H9 (cell line): Measurements from ENCODE around the gene OBSL1. TPM values are rescaled to one million over a fixed set of nuclear protein-coding genes. Genes with fewer than 3 reads are reported as not detected.

ENCODE experiments used
- DNase-seq: peaks from one replicate; pipeline ENCODE4 v3.0.0-alpha.2; 2017
- H2AFZ ChIP-seq: one replicate; pipeline ENCODE4 v1.6.1; 2013; ENCODE audit warnings: mild to moderate bottlenecking, low read length, control low read depth, moderate library complexity
- H2AK5ac ChIP-seq: 2 replicates; pipeline ENCODE4 v1.6.1; 2013; ENCODE audit warnings: low read length, control low read depth, mixed read lengths; ENCODE audit not compliant: insufficient read length
- H2BK120ac ChIP-seq: one replicate; pipeline ENCODE4 v1.6.1; 2013; ENCODE audit warnings: low read depth, mild to moderate bottlenecking, low read length, control low read depth, inconsistent platforms; ENCODE audit not compliant: poor library complexity, severe bottlenecking
- H2BK12ac ChIP-seq: 2 replicates; pipeline ENCODE4 v1.6.1; 2013; ENCODE audit warnings: low read length, control low read depth, mixed read lengths, low read depth; ENCODE audit not compliant: insufficient read length
- H2BK15ac ChIP-seq: 2 replicates; pipeline ENCODE4 v1.6.1; 2013; ENCODE audit warnings: low read depth, low read length, control low read depth
- H2BK20ac ChIP-seq: one replicate; pipeline ENCODE4 v1.6.1; 2013; ENCODE audit warnings: low read depth, mild to moderate bottlenecking, low read length, control low read depth, inconsistent platforms; ENCODE audit not compliant: poor library complexity, severe bottlenecking
- H2BK5ac ChIP-seq: 2 replicates; pipeline ENCODE4 v1.6.1; 2013; ENCODE audit warnings: low read length, control low read depth, mixed read lengths; ENCODE audit not compliant: insufficient read length
- H3K14ac ChIP-seq: 2 replicates; pipeline ENCODE4 v1.6.1; 2013; ENCODE audit warnings: low read length, control low read depth; ENCODE audit not compliant: insufficient read depth
- H3K18ac ChIP-seq: 2 replicates; pipeline ENCODE4 v1.6.1; 2013; ENCODE audit warnings: low read depth, mild to moderate bottlenecking, mixed read lengths, low read length, control low read depth; ENCODE audit not compliant: insufficient read length
- H3K23ac ChIP-seq: 2 replicates; pipeline ENCODE4 v1.6.1; 2013; ENCODE audit warnings: low read length, control low read depth, mixed read lengths, low read depth; ENCODE audit not compliant: insufficient read length
- H3K23me2 ChIP-seq: 2 replicates; pipeline ENCODE4 v1.6.1; 2013; ENCODE audit warnings: low read depth, mild to moderate bottlenecking, mixed read lengths, low read length, control low read depth; ENCODE audit not compliant: insufficient read length, poor library complexity, severe bottlenecking
- H3K27ac ChIP-seq: 2 replicates; pipeline ENCODE4 v1.5.1; 2013; ENCODE audit warnings: low read length, control low read depth, mixed read lengths, low read depth; ENCODE audit not compliant: insufficient read length
- H3K27me3 ChIP-seq: 2 replicates; pipeline ENCODE4 v1.6.1; 2013; ENCODE audit warnings: low read length, control low read depth, inconsistent platforms; ENCODE audit not compliant: insufficient read depth
- H3K4ac ChIP-seq: 2 replicates; pipeline ENCODE4 v1.6.1; 2013; ENCODE audit warnings: low read depth, mild to moderate bottlenecking, control low read depth, inconsistent platforms, low read length, moderate library complexity
- H3K4me1 ChIP-seq: 2 replicates; pipeline ENCODE4 v1.6.1; 2013; ENCODE audit warnings: low read length, control low read depth, inconsistent platforms; ENCODE audit not compliant: insufficient read depth
- H3K4me2 ChIP-seq: 2 replicates; pipeline ENCODE4 v1.6.1; 2013; ENCODE audit warnings: low read length, control low read depth, mixed read lengths; ENCODE audit not compliant: insufficient read length, insufficient read depth
- H3K56ac ChIP-seq: 2 replicates; pipeline ENCODE4 v1.6.1; 2013; ENCODE audit warnings: low read depth, mild to moderate bottlenecking, mixed read lengths, low read length, control low read depth; ENCODE audit not compliant: insufficient read length
- H3K79me1 ChIP-seq: 2 replicates; pipeline ENCODE4 v1.6.1; 2013; ENCODE audit warnings: low read depth, mild to moderate bottlenecking, moderate library complexity, low read length, control low read depth, inconsistent platforms; ENCODE audit not compliant: insufficient read depth, poor library complexity, severe bottlenecking
- H3K79me2 ChIP-seq: 2 replicates; pipeline ENCODE4 v1.6.1; 2013; ENCODE audit warnings: low read length, control low read depth, inconsistent platforms; ENCODE audit not compliant: insufficient read depth
- H3K9ac ChIP-seq: 2 replicates; pipeline ENCODE4 v1.6.1; 2013; ENCODE audit warnings: low read length, control low read depth, mixed read lengths; ENCODE audit not compliant: insufficient read length; ENCODE audit errors: extremely low read depth
- H3K9me3 ChIP-seq: one replicate; pipeline ENCODE4 v1.6.1; 2013; ENCODE audit warnings: low read depth, low read length, inconsistent platforms; ENCODE audit not compliant: control insufficient read depth
- H3T11ph ChIP-seq: one replicate; pipeline ENCODE4 v1.6.1; 2013; ENCODE audit warnings: mild to moderate bottlenecking, low read length, control low read depth, inconsistent platforms
- H4K20me1 ChIP-seq: one replicate; pipeline ENCODE4 v1.6.1; 2013; ENCODE audit not compliant: control insufficient read depth, insufficient read length, insufficient read depth
- H4K5ac ChIP-seq: 2 replicates; pipeline ENCODE4 v1.6.1; 2013; ENCODE audit warnings: low read depth, mild to moderate bottlenecking, mixed read lengths, low read length, control low read depth; ENCODE audit not compliant: insufficient read length
- H4K8ac ChIP-seq: replicated peaks from 2 replicates; pipeline ENCODE4 v1.6.1; 2013; ENCODE audit warnings: low read length, control low read depth, mixed read lengths, low read depth; ENCODE audit not compliant: insufficient read length
- H4K91ac ChIP-seq: 2 replicates; pipeline ENCODE4 v1.6.1; 2013; ENCODE audit warnings: low read depth, mild to moderate bottlenecking, moderate library complexity, mixed read lengths, low read length, control low read depth; ENCODE audit not compliant: insufficient read length
- H3K27ac Mint-ChIP-seq, 3 experiments: 2 replicates in 2 of 3; 3 replicates in 1 of 3; pipeline ENCODE4 v1.8.0; 2020 to 2021; ENCODE audit warnings: mixed read lengths in 3 of 3, mild to moderate bottlenecking in 1 of 3, moderate library complexity in 1 of 3
- H3K27me3 Mint-ChIP-seq: 2 replicates; pipeline ENCODE4 v1.8.0; 2021; ENCODE audit warnings: low read depth, mild to moderate bottlenecking, moderate library complexity, mixed read lengths
- H3K36me3 Mint-ChIP-seq, 3 experiments: 2 replicates in 2 of 3; 3 replicates in 1 of 3; pipeline ENCODE4 v1.8.0; 2020 to 2021; ENCODE audit warnings: low read depth in 3 of 3, mixed read lengths in 3 of 3; ENCODE audit not compliant: insufficient read depth in 1 of 3
- H3K4me1 Mint-ChIP-seq, 2 experiments: 2 replicates each; pipeline ENCODE4 v1.8.0; 2020; ENCODE audit warnings: mixed read lengths in 2 of 2
- H3K4me3 Mint-ChIP-seq, 2 experiments: 2 replicates in 1 of 2; 3 replicates in 1 of 2; pipeline ENCODE4 v1.8.0; 2020 to 2021; ENCODE audit warnings: mild to moderate bottlenecking in 2 of 2, mixed read lengths in 2 of 2, moderate library complexity in 1 of 2
- H3K9me3 Mint-ChIP-seq, 2 experiments: 2 replicates in 1 of 2; 3 replicates in 1 of 2; pipeline ENCODE4 v1.8.0; 2020; ENCODE audit warnings: mild to moderate bottlenecking in 2 of 2, mixed read lengths in 2 of 2, moderate library complexity in 1 of 2
- WGBS: extraction: QIAGEN DNeasy Blood & Tissue Kit; methylation state at CpG from one replicate; pipeline ENCODE4 v1.1.7; 2013; ENCODE audit warnings: missing lambda C conversion rate, low lambda C conversion rate, mixed read lengths; ENCODE audit not compliant: insufficient read length; ENCODE audit errors: extremely low coverage; 5-methylcytosine and 5-hydroxymethylcytosine counted together
- total RNA-seq: library from RNA; stranded (reverse); gene quantifications from 2 replicates; pipeline ENCODE4 v1.2.1, GENCODE V29; 2021
- TF ChIP-seq, protein P1 (sequence below): fragments of 200-600 bp; sonication (generic); conservative IDR thresholded peaks from 3 replicates; pipeline ENCODE4 v1.8.0; 2021; ENCODE audit warnings: antibody characterized with exemption, mild to moderate bottlenecking

Gene OBSL1
- total RNA-seq, 1 experiment from 2014 or later, result 140 TPM

DNA sequence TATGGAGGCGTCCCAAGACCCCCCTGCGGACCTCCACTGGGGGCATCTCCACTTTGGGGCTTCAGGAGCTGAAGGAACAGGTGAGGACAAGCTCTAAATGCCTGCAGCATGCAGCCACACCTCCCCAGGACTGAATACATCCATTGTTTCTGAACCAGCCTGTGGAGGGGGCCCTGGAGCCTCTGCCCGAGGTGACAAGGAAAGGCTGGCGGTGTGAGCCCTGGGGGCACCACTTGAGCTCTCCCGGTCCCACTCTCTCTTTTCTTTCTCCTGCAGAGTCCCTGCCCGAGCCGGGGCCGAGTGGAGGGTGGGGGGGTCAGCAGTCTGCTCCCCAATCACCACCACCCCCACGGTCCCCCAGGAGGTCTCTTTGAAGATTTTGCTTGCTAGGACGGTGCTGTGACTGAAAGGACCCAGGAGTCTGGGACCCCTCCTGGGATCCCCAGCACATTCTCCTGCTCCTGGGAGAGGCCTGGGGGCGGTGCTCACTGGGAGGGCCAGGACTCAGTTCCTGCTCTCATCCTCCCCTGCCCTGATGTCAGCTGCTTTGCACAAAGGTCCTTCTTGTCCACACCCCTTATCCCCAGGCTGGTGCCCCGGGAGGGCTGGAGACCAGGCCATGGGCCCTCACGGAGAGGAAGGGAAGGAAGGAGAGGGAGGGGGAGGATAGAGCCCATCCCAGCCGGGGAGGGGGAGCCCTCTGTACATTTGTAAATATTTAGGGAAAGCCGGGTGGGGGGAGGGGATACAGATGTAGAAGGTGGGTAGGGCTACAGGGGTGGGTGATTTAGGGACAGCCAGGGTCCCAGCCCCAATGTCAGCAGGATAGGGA lies 33.5 kb downstream of the OBSL1 start:
- H4K91ac ChIP-seq, result no peak overlapping the region
- no peak overlapping the region for H3K4me2 ChIP-seq
- Mint-ChIP-seq H3K36me3 (peaks cover 14 to 28% (median 21%) of the 10 kb centered on the region in 3 experiments), H3K4me1 (peaks cover 34 to 39% of the 10 kb centered on the region in 2 experiments), H3K27ac (peak overlapping the region in 1 of 3 experiments; percentile 82; a peak in 2 of 7 replicates), H3K27me3 (peaks cover 8% of the 10 kb centered on the region), H3K4me3 (no peak overlapping the region), H3K9me3 (peaks cover 0 to 1% of the 10 kb centered on the region in 2 experiments; a peak in 3 of 5 replicates)
- H3K27ac ChIP-seq, result no peak overlapping the region
- peak; percentile 73 for DNase-seq
- H3K4ac ChIP-seq, result no peak overlapping the region
- peaks cover 6% of the 10 kb centered on the region for H3K23me2 ChIP-seq
- H3K79me1 ChIP-seq, result no peaks in the 10 kb centered on the region
- H3K56ac ChIP-seq, result no peak overlapping the region
- no peak overlapping the region for H2BK15ac ChIP-seq
- H3K9me3 ChIP-seq, result no peaks in the 10 kb centered on the region
- no peaks in the 10 kb centered on the region for H3K27me3 ChIP-seq
- no peak overlapping the region for H2AFZ ChIP-seq
- no CpG with 5 or more reads among the region's 15 CpGs for WGBS
- H3K14ac ChIP-seq, result no peak overlapping the region; the same call in 1 of the 2 replicates
- H3K79me2 ChIP-seq, result no peaks in the 10 kb centered on the region
- H4K8ac ChIP-seq, result no peak overlapping the region
- no peak overlapping the region for H3T11ph ChIP-seq
- no peak overlapping the region for H3K9ac ChIP-seq
- H3K4me1 ChIP-seq, result peaks cover 8% of the 10 kb centered on the region; the same call in 1 of the 2 replicates
- no peak overlapping the region for H2BK5ac ChIP-seq
- no peak overlapping the region for H4K5ac ChIP-seq
- H3K23ac ChIP-seq, result no peak overlapping the region
- no peak overlapping the region for H2AK5ac ChIP-seq
- H4K20me1 ChIP-seq, result no peaks in the 10 kb centered on the region
- TF ChIP-seq, protein P1, sequence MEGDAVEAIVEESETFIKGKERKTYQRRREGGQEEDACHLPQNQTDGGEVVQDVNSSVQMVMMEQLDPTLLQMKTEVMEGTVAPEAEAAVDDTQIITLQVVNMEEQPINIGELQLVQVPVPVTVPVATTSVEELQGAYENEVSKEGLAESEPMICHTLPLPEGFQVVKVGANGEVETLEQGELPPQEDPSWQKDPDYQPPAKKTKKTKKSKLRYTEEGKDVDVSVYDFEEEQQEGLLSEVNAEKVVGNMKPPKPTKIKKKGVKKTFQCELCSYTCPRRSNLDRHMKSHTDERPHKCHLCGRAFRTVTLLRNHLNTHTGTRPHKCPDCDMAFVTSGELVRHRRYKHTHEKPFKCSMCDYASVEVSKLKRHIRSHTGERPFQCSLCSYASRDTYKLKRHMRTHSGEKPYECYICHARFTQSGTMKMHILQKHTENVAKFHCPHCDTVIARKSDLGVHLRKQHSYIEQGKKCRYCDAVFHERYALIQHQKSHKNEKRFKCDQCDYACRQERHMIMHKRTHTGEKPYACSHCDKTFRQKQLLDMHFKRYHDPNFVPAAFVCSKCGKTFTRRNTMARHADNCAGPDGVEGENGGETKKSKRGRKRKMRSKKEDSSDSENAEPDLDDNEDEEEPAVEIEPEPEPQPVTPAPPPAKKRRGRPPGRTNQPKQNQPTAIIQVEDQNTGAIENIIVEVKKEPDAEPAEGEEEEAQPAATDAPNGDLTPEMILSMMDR, result peak; percentile 31; the same call in 2 of the 3 replicates
- H2BK120ac ChIP-seq, result no peak overlapping the region
- no peak overlapping the region for H3K18ac ChIP-seq
- no peak overlapping the region for H2BK12ac ChIP-seq
- no peak overlapping the region for H2BK20ac ChIP-seq
